Amniotic stem cell (primary cell): Measurements from ENCODE around the gene ZBTB18.
"Not testable (repeated sequence)": the region's sequence is repeated elsewhere in the genome, so short reads cannot be mapped to it uniquely, and the experiment has no call there.

ENCODE experiments used
- DNase-seq: peaks from one replicate; lab custom pipeline; 2025; lab: John Stamatoyannopoulos, UW

ZBTB18 gene

DNA sequence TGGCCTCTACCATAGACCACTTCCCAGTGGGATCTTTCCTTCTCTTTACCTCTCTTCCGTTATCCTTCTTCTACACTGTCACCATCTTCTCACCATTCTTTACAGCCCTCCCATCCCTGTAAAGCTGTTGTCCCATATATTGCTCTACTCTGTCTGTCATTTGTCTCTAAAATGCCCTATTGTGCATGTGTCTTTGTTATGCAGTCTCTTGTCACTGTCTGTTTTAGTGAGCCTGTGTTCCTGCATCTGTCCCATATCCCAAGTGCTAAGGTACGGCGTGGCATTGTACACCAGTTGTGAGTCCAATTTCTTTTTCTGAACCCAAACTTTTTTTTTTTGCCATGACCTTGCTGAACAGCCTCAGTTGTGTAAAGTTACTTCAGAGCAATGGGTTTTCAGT, 8.8 kb upstream of the ZBTB18 start:
- no peak for DNase-seq

DNA sequence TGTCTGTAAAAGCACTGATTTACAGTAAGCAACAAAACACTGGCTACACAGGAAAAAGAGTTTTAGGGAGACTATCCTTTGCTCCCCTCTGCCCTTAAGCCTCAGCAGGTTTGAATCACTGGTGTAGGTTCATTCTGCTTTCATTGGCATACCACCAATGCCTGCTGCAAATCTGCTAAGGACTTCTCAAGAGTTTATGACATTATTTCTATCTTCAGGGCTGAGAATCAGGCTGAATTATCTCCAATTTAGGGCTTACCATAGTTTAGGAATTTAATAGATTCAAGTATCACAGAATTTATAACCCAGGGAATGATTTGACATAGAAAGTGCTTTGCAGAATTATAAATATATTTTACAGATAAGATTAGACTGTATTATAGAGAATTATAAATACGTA, 6.7 kb upstream of the ZBTB18 start:
- DNase-seq, result no peak

DNA sequence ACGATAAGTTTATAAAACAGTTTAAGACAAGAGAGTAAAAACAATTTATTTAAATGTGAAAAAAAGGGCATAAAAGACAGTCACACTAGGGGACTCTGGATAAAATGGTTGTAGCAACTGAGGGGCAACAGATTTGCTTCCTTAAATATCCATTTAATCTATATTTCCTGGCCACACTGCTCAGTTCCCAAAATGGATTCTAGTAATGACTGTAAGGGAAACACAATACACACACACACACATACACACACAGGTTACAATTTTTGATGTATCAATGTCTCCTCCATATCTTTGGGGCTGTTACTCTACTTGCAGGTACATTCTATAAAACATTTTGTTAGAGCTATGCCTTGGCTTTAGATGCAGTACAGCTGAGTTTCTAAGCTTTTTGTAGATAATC, 4.8 kb upstream of the ZBTB18 start:
- DNase-seq, result not testable (repeated sequence)

DNA sequence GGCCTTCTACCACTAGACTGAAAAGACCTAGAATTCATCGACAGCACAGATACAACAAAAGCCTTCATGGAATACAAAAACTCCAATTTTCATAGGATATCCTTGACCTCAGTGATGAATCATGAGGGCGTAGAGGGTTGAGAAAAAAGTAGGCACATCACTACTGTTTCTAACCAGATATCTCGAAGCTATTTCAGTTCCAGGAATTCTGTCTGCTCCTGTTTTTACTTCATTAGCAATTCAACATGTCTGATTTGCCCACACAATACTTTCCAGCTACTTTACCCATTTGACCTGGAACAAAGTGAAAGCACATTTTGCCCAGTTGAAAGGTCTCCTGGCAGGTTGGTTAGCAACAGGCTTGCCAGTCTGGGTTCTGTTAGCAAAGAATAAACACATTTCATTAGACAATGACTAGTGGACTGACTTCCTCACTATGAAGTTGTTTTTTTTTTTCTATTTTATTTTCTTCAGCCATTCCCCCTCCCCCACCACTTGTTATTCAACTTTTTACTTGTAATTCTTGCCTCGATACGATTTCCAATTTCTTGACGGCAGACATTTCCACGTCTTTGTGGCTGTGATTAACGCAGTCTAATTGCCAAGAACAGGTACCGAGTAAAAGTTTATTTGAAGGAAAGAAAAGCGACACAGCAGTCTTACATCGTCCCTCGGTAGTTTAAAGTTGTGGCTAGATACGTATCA, 4.0 kb upstream of the ZBTB18 start:
- no peak for DNase-seq

DNA sequence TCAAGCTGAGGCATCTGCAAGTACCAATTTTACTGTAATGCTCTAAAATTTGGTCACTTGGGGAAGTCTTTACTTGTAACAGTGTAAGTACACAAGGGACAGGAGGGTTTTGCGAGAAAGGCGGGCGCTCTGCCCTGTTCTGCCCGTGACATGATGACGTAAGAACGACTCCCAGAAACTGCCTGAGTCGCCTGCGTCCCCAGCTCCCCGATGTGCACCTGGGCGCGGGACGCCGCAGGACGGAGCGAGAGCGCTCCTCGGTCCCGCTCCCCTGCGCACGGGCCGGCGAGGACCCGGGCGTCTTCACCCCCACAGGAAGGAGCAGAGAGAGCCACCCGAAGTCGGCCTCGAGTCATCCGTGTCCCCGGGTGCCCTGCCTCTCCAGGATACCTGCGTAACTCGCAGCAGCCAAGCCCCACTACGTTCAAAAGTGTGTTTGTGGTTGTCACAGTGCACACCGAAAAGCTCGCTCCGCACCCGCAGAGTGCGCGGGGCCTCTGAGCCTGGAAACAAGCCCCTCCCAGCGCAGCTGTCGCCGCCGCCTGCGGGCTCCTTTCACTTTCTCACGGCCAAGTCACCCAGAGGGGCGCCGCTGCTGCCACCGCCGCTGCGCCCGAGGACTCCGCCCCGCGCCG, 3.3 kb upstream of the ZBTB18 start:
- no peak for DNase-seq

DNA sequence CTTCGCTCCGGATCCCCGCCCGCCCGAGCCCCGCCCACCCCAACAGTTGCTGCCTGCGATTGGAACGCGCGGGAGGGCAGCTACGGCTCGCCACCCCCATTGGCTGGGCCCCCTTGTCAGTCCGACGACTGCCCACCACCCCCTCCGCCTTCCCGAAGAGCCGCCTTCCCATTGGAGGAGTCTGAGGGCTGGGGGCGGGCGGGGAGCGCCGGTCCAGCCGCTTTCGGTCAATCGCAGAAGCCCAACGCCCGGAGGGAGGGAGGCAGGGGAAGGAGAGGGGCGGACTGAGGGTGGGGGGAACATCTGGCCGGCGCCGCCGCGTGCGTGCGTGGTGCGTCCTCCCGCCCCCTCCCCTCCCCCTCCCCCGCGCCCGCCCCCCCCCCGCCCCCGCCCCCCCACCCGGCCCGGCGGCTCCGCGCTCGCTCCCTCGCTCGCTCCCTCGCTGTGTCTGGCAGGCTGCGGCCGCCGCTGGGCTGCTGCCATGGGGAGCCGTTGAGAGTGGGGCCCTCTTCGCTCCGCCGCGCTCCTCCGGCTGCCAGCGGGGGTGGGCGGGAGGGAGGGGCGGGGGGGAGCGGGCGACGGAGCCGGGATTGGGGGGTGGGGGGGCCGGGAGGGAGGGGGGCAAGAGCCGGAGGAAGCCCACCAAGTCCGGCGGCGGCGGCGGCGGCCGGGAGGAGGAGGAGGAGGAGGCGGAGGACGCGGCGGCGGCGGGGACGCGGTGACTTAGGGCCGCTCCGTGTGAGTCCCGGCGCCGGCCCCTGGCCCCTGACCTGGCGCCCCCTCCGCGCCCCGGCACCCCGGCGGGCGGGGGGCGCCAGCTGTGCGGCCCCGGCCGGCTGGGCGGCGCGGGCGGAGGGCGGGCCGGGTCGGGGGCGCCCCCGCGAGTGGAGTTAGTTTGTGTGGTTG, 2.6 kb upstream of the ZBTB18 start:
- peak; percentile 98 for DNase-seq

DNA sequence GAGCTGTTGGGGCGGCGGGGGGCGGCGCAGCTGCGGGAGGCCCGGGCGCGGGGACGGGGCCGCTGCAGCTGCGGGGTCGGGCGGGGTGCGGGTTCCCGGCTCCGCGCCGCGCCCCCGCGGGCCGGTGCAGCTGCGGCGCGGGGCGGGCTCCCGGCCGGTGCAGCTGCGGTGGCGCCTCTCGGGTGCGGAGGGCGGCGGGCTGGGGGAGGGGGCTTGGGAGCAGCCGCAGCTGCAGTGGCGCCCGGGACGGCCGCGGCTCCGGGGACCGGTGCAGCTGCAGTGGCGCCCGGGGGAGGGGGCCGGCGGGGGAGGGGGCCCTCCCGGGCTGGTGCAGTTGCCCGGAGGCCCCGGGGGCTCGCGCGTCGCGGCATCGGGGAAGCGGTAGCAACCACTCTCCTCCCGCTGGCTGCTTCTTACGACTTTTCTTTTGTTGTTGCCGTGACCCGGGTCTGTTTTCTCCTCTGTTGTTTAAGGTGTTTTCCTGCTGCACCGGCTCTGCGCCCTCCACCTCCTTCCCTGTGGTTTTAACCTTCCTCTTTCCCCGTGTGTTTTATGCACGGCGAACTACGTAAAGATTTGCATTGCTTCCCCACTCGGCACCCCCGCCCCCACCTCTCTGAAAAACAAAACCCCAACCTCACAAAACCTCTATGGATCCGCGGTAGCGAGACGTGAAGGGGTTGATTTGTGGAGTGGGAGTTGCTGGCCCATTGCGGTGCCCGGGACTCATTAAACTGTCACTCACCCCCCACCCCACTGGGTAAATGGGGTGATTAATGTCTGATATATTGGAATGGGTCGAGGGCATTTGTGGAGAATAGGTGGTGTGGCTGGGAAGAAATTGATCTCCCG, 1.7 kb upstream of the ZBTB18 start:
- no peak for DNase-seq

DNA sequence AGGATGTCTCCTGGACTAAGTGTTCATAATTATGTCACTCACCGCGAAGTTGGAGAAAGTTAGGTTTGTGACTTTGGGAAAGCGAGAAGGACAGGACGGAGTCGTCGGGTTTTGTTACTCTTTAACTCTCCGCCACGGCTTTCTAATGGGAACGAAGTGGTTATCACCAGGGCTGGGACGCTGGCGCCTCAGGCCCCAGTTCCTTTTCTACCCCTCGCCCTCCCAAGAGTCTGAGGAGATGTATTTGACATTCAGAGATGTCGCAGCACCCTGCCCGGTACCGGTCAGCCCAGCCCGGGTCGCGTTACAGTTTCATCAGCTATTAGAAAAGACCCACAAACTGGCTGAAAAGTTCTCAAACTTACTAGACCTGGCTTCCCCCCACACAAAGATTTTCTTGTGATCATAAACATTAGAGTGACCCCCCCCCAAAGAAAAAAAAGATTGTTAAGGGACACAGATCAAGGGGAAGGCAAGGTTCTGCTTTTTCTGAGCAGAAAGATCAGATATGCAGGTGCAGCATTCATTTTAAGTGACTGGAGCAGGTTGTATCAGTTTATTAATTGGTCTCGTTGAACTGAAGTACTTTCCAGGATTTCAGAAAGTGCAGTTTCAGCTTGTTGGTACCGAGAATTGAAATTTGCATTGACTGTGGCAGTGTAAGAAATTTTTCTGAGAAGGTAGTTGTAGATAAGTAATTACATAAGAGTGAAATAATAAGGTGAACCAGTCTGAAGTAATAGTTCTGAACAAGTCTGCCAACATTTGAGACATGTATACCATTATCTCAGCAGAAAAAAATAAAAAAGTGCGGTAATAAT, 859 bp upstream of the ZBTB18 start:
- no peak for DNase-seq

DNA sequence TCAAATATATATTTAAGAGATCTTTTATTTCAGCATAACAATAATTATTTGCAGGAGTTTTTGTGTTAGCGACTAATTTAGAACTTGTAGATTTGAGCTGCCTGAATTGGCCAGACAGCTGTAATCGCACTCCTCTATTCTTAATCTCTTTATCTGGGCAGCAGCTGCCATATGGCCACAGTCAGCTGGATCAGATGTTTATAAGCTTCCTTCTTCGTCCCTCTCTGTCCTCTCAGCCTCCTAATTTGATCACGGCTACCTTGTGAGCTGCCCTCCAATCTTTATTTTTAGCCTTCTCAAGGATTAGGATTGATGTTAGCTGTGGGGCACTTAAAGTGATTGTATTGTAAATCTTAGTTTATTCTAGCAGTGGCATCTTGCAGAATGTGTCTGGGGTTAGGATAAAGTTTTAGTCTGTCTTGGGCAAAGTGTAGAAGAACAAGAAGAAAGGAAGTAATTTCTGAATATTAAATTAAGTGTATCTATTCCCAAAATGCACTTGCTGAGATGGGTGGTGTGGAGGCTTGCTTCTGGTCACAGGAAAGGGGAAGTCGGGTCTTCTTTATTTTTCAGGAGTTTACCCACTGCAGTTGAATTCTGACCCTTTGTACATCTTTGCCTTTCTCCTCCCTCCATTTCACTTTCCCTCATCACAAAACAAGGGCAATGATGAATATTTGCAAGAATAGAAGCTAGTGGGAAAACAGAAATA, 1.1 kb downstream of the ZBTB18 start:
- no peak for DNase-seq

DNA sequence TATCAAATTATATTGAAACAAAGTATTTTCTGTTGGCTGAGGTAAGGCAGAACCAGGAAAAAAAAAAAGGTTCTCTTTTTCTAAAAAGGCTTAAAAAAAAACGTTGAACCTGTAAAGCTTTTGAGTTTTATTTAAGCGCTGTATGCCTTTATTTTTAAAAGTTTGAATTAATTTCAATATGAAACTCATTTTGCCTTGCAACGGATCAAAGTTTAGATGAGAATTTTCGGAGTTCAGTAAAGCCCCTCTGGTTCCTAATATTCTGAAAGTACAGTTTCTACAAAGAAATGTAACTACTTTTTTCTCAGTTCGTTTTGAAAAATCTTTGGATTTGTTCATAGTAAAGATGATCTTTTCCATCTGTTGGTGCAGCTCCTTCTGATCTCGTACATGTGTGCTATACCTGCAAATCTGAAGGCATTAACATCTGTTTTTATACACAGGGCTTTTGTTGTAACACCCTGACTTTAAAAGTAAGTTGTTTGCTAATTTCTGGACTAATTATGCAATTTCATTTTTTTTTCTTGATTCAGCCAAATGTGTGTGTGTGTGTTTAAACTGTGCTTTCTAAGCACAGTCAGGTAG, 1.7 kb downstream of the ZBTB18 start:
- DNase-seq, result no peak

DNA sequence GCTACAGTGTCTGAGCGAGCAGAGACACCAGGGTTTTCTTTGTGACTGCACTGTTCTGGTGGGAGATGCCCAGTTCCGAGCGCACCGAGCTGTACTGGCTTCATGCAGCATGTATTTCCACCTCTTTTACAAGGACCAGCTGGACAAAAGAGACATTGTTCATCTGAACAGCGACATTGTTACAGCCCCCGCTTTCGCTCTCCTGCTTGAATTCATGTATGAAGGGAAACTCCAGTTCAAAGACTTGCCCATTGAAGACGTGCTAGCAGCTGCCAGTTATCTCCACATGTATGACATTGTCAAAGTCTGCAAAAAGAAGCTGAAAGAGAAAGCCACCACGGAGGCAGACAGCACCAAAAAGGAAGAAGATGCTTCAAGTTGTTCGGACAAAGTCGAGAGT, 2.7 kb downstream of the ZBTB18 start:
- DNase-seq, result no peak

DNA sequence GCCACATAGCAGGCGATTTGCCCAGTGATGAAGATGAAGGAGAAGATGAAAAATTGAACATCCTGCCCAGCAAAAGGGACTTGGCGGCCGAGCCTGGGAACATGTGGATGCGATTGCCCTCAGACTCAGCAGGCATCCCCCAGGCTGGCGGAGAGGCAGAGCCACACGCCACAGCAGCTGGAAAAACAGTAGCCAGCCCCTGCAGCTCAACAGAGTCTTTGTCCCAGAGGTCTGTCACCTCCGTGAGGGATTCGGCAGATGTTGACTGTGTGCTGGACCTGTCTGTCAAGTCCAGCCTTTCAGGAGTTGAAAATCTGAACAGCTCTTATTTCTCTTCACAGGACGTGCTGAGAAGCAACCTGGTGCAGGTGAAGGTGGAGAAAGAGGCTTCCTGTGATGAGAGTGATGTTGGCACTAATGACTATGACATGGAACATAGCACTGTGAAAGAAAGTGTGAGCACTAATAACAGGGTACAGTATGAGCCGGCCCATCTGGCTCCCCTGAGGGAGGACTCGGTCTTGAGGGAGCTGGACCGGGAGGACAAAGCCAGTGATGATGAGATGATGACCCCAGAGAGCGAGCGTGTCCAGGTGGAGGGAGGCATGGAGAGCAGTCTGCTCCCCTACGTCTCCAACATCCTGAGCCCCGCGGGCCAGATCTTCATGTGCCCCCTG, 3.3 kb downstream of the ZBTB18 start:
- DNase-seq, result no peak

DNA sequence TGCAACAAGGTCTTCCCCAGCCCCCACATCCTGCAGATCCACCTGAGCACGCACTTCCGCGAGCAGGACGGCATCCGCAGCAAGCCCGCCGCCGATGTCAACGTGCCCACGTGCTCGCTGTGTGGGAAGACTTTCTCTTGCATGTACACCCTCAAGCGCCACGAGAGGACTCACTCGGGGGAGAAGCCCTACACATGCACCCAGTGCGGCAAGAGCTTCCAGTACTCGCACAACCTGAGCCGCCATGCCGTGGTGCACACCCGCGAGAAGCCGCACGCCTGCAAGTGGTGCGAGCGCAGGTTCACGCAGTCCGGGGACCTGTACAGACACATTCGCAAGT, 3.8 kb downstream of the ZBTB18 start:
- no peak for DNase-seq

DNA sequence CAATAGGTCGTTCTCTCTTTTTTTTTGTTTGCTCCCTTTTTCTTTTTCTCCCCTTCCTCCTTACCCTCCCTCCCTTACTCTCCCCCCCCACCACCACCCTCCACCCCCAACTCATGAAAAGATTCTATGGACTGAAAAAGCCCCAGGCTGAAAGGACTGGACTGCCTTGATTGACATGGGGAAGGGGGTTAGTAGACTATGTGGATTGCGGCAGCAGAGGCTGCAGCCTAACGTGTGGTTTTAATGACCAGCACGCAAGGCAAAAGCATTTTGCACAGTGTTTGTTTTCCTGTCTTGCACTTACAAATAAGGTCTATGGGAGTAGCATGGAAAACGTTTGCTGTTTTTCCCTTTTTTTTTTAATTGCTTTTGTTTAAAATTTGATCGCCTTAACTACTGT, 5.5 kb downstream of the ZBTB18 start:
- DNase-seq, result no peak

DNA sequence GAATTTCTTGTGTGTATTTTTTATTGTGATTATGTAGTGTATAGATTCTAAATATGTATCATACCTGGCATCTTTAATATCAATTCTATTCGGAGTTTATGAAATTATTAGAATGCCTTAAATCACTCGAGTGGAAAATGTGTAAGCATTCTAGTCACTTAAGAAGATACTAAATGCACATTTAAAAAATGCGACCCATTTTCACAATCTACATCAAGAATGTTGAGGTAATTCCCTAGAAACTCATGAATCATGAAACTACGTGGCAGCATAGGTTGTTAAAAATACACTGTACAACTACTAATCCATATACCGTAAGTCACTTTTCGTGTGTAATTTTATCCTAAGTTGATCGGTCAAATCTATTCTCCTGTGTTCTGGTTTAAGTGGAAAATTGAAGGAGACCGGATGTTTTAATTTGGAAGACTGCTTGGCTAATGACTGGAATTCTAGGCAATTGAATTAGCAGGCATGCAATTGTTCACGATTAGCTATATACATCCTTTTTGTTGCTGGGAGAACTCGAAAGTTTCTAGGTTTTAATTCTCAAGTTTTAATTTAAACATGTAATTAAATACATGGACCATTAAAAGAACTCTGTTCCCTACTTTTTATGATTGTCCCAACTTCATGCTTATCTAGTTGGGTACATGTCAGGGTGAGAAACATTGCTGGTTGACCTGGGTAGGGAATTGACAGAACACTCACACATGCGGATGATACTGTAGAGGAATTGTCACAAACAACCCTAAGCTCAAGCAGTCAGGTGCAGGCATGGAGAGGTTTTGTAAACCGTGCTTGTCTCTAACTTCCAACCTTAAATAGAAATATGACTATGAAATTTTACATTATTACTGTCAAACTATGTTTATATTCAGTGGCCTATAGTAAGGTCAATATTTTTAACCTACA, 6.6 kb downstream of the ZBTB18 start:
- DNase-seq, result no peak

DNA sequence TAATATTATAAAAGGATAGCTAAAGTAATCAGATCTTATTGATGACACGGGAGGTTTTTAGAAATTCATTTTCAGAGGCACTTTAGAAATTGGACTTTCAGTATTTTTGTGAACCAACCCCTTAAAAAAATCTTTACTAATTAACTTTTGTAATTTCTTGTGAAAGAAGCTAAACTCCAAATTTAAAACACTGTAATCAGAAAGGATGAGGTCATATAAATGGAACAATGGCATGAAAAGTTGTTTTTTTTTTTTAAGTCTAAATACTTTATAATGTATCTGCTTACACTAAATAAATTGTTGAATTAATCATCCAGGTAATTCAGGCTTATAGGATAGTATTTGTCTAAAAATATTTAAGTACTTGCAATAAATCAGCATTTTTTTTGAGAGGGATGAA, 9.0 kb downstream of the ZBTB18 start:
- no peak for DNase-seq

DNA sequence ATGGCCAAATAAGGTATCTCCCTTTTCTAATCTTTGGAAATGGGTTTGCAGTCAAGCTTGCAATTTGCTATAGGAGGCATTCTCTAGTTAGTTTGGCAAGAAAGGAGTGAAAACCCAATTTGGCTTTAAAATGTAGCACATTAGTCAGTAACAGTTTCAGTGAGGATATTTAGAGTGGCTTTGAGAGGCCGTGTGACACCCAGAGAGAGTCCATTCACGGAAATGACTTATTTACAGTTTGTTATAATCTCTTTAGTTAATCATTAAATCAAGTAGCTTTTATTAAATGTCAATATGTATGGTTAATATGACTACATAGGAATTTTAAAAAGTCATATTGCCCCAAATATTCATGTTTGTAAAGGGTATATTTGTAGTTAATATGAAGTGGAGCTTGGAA, 9.6 kb downstream of the ZBTB18 start:
- DNase-seq, result no peak

DNA sequence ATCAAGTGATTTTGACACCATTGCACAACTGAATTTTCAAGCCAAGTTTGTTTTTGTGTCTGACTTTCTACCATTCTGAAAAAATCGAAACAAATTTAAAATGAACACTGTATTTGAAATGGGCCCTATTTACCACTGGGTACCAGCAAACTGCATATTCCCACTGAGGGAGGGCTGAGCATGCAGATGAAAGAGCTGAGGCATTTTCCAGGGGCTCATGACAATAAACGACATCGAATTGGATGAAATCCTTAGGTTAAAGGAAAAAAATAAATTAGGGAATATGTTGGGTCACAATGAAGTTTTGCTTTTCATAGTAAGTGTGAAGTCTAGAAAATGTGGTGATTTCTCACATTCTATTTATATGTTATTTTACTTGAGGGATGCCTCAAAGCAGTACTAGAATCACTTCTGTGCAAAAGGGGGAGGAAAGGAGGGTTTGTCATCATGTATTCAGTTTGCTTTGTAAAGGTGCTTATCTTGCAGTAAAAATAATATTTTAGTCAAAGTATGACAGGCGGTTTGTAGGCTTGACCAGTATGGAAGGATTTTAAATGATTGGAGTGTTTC, 11.2 kb downstream of the ZBTB18 start:
- no peak for DNase-seq
